Superior temporal gyrus (tissue), 1 donor: ENCODE measurements around the gene AKNA.
A peak's percentile ranks its signal among the peaks of the same experiment; 100 is the strongest.

Source experiments
- DNase-seq: peaks from one replicate; pipeline ENCODE4 v3.0.0-alpha.2; 2016; ENCODE audit errors: extremely low spot score

Gene AKNA

DNA sequence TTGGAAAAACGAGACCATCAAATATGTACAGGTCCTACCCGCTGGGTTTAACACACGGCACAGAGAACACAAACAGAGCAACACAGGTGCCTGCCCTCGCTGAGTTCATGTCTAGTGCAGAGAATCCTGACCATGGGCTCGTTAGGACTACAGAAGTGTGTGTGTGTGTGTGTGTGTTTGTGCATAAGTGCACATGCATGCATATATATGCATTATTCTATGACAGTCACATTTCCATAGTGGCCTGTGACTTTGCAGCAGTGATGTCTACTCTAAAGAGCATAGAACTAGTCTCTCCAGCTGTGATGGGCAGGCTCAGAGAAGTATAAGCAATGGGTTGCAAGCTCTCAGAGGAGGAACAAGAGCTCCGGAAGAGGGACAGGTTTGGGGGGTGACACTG is 30.4 kb downstream of the AKNA start:
- DNase-seq: no peak

DNA sequence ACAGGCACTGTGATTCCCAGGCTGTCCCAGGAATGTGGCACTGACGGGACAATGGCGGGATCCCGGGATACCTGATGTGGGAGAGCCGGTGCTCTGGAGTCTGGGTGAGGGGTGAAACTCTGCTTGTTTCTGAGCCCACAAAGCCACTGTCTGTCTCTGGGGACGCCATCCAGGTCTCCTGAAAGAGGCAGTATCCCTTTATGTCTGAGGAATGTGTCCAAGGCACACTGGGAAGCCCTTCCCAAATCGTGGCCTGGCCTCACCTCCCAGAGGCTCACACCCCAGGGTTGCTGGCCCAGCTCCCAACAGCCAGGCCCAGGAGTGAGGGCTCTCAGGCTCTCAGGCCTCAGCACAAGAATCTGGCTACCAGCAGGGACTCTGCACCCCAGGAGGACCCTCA is 31.0 kb downstream of the AKNA start:
- DNase-seq: no peak

DNA sequence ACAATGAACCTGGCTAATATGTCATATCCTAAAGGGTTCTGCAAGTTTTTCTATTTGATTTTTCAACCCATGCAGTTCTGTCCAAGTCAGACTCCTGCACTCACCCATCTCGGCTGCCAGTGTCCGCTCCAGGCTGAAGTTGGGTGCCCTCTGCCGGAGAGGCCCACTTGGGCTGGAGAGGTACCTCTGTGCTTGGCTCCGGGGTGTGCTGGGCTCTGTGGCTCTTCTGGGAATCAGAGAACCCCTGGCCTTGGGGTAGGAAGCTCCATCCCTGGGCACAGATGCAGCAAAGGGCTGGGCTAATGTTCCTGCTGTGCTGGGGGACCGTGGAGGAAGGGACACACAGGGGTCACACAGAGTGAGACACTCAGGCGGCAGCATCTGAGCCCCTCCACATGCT is 32.0 kb downstream of the AKNA start:
- no peak for DNase-seq

GRCh38 chr9:114351932-114352331 is 35.9 kb downstream of the AKNA start:
- DNase-seq: no peak

DNA sequence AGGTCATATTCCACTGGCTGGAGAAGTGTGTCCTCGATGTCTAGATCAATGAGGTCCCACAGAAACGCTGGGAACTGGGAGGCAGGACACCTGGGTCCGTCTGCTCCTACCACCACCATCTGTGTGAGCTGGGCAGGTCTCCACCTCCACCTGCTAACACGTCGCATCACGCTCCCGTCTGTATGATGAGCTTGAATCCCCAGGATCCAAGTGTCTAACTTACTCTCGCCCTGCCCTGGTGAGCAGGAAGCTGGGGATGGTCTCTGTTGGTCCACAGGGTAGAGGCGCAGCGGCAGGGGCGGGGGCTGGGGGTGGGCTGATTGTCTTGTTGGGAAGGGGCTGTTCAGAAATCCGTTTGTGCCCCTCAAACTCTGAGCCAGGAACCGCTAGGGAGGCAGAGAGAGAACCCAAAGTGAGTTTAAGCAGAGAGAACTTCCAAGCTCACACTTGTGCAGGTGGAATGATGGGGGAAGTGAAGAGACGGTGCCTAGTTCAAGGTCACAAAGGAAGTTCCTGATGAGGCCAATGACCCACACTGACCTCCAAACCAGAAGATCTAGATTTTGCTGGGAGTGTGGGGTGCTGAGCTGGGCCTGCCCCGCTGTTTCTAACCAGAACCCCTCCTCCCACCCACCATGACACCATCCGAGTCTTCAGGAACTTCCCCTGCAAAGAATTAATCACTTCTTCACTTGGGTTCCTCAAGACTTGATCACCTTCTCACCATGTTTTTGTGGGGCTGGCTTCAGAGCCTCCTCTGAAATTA is 37.0 kb downstream of the AKNA start:
- no peak for DNase-seq

DNA sequence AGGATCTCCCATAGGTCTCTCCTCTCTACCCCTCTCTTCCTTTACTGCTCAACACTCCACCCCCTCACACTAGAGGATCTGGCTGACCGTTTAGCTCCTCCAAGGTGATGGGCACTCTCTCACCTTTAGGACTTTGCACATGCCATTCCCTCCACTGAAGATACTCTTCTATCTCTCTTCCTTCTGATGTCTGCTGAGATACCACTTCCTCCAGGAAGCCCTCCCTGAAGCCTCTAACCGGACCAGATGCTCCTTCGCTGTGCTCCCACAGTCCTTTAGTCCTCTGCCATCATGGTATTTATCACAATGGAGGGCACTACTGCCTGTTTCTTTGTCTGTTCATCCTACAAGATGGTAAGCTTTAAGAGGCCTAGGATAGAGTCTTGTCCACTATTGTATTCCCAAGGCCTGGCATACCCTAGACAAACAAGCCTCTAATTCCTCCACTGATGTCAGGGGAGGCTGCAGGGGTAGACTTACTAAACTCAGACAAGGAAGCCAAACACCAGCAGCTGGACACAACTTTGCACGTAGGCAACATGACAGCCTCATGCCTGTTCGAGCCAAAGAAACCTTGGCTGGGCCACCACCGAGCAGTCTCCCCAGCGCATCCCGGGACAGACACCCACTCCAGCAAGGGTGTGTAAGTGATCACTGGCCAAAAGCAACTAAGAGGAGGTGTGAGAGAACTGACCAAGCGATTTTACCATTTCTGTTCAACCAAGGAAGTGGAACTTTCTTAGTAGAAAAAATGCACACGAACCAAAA is 37.9 kb downstream of the AKNA start:
- no peak for DNase-seq

GRCh38 chr9:114348906-114349482 is 38.8 kb downstream of the AKNA start:
- DNase-seq: peak; percentile 40

GRCh38 chr9:114348261-114348905 is 39.4 kb downstream of the AKNA start:
- DNase-seq: no peak

- peak; percentile 83 for DNase-seq
These were observed 40.1 kb downstream of the AKNA start for GRCh38 chr9:114347675-114348074.

DNA sequence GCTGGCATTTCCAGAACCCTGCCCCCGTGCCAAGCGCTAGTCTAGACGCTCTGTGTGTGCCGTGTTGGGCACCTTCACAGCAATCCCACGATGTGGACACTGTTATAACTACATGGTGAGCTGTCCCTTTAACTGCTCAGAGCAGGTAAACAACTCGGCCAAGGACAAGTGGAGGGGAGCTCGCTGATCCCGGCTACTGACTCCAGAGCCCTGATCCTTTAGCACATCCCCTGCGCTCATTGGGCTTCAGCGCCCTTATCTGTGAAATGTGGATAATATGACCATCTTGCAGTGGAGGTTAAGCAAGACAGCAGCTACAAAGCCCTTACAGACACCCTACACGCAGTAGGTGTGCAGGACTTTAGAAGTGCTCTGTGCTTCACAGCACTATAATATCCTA is 41.6 kb downstream of the AKNA start:
- no peak for DNase-seq

- DNase-seq: no peak
These were observed 42.2 kb downstream of the AKNA start for GRCh38 chr9:114345493-114346065.

DNA sequence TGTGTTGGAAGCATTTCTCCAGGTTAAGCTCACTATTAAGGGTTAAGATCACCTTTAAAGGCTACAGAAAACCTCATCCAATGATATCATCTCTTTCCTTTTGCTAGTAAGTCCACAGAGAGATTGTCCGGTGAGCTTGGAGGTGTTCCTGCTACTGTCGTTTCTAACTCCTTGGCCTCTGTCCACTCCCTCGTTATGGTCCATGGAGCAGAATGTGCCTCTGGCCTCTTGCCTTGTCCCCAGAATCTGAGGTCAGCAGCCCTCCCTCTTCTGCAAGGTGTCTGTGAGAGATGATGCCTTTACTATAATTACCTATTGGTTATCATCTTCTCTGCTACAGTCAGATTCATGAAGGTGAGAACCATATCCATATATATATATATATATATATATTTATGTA is 43.1 kb downstream of the AKNA start:
- no peak for DNase-seq

DNA sequence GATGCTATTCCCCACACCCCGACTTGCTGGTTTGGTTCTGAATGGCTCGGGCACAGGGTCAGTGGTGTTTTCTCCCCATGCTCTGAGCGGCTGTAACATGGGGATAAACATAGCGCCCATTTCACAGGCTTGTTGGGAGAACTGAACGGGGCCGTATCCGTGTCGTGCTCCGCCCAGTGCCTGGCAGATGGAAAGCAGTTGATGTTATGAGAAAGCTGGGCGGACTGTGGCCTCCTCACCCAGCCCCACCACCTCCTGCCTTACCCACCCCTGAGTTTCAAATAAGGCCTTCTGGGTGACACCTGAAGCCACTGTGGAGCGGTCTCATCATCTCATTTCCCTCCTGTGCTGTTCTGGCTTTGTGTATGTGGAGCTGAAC is 43.6 kb downstream of the AKNA start:
- no peak for DNase-seq

- no peak for DNase-seq
These were observed 44.2 kb downstream of the AKNA start for GRCh38 chr9:114343471-114344187.

- DNase-seq: no peak
These were observed 44.9 kb downstream of the AKNA start for GRCh38 chr9:114342755-114343440.

GRCh38 chr9:114341991-114342390 is 45.8 kb downstream of the AKNA start:
- DNase-seq: no peak

DNA sequence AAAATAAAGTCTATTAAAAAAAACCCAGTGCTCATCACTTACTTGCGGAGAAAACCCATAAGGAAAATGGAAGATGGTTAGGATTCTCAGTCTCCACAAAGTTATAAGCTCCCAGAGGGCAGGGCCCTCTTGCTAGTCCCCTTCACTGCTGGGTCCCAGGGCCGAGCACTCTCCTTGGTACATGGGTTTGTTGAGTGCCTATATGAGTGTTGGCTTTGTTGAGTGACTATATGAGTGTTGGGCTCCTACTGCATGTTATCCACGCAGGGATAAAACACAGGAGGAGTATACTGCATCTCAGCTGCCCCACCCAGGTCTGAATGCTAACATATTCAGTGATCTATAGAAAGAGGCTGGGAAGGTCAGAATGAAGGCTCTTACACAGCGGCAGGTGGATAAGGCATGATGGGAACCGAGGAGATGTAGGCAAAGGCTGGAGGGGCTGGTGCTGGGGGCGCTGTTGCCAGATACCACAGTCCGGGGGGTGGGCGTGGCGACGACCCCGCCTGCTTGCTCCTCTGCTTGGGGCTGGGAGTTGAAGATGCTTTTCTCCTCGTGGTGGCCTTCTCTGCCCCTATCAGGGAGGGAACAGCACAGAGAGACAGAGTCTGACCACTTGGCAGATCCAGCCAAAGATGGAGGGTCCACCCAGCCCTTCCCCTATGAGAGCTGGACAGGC is 46.5 kb downstream of the AKNA start:
- no peak for DNase-seq

- DNase-seq: peak; percentile 62
These were observed 48.5 kb downstream of the AKNA start for GRCh38 chr9:114339130-114339908.

GRCh38 chr9:114338187-114338586 is 49.6 kb downstream of the AKNA start:
- no peak for DNase-seq
